ENCODE measurements around the gene PLCD3. TPM values are rescaled to one million over a fixed set of nuclear protein-coding genes. Genes with fewer than 3 reads are reported as not detected.

PLCD3 gene
- total and polyA plus RNA-seq, 9 of the 15 experiments (the other 6 are each of a cell fraction or from before 2014, with no cell fraction given), result 0.20 to 22.6 (median 7.5) TPM

DNA sequence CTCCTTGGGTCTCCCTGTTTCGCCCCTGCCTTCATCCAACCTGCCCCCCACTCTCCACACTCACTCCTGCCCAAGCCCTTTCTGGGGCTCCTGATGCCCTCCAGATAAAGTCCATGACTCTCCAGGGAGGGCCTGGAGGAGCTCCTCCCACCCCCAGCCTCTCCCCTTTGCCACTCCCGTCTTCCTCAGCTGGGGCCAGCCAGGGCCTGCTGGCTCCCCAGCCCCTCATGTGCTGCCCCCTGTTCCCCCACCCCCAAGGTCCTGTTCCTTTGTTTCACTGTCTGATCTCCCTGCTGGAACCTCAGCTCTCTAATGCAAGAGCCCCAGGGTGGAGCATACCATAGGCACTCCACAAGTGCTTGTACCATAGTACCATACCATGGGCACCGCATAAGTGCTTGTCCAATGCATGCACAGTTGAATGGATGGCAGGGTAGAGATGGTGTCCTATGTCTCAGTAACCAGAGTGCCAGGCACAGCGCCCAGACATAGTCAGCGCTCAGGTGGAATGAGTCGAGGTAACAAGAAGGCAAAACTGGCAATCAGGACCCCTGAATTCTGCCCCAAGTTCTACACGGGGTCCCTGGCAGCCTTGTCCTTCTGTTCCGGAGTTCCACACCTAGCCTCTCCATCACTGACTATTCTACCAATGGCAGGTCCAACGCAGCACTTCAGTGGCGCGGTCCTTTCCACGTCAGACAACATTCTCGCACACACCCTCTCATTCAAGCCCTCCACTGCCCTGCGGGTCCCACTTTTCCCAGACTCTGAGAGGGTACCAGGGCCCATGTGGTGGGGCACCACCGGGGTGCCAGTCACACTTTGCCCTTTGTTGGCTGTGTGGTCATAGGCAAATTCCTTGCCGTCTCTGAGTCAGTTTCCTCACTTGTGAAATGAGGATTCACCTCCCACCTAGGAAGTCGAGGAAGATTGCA lies 1.4 kb downstream of the PLCD3 start:
- peak in 1 of 4 experiments; percentile 17 for DNase-seq (ENCODE audit: extremely low read depth in 1 of 4, low spot score in 3 of 4)
- POLR2A ChIA-PET, result interaction anchor here (5.2 kb wide), 1 partner anchor 19 kb away, joined by 48 read pairs; the partner anchor contains the start of gene HEXIM1
- CTCF ChIA-PET (ENCODE audit: low intra/inter-chr PET ratio), result interaction anchor here (1.1 to 6.2 kb wide), 5 partner anchors 11 to 351 kb away, joined by 3 to 165 read pairs (median 5); no protein-coding TSS in a partner anchor

More for the DNA sequence above, 1.4 kb downstream of the PLCD3 start:
- ATAC-seq, result no peak
- BruUV-seq (replicated peaks), result TSS peak; percentile 61
- H3K79me2 ChIP-seq (ENCODE audit: control insufficient read depth, insufficient read depth, low read length), result peaks cover 2% of the 10 kb centered on the region; the same call in 1 of the 3 replicates
- peak overlapping the region; percentile 95; the same call in 1 of the 2 replicates for H3K4me3 ChIP-seq
- in situ Hi-C loops (cut with MboI), result no loop called here
- intact Hi-C loops (cut with micrococcal nuclease), result loop anchor here (5.0 kb wide), 1 partner anchor 354 kb away; no protein-coding TSS in a partner anchor
- TF ChIP-seq HMG20A (CRISPR knock-in tag; conservative IDR thresholded peaks at IDR 0.05) (no peak), ZNF282 (CRISPR knock-in tag; IDR thresholded peaks at IDR 0.05) (no peak), CBX2 (IDR thresholded peaks at IDR 0.05; ENCODE audit: insufficient read depth, low read length, poor library complexity, severe bottlenecking) (no peak), MYNN (IDR thresholded peaks at IDR 0.05) (no peak), MYNN (CRISPR knock-in tag; IDR thresholded peaks at IDR 0.05) (no peak), ZFP36 (IDR thresholded peaks at IDR 0.05; ENCODE audit: low read depth, low read length, partially characterized antibody) (peak; percentile 29), DPF2 (IDR thresholded peaks at IDR 0.05) (no peak), KDM5B (IDR thresholded peaks at IDR 0.05; ENCODE audit: insufficient replicate concordance, low read depth, low read length) (peak; percentile 4), LCOR (CRISPR knock-in tag; IDR thresholded peaks at IDR 0.05) (no peak), CHCHD3 (CRISPR knock-in tag; IDR thresholded peaks at IDR 0.05) (no peak), KLF10 (CRISPR knock-in tag; IDR thresholded peaks at IDR 0.05) (no peak), NR0B1 (IDR thresholded peaks at IDR 0.05; ENCODE audit: partially characterized antibody) (no peak), ZNF347 (CRISPR knock-in tag; IDR thresholded peaks at IDR 0.05; ENCODE audit: low read depth) (no peak), ZNF140 (CRISPR knock-in tag; IDR thresholded peaks at IDR 0.05) (no peak), ZFPM2 (CRISPR knock-in tag; IDR thresholded peaks at IDR 0.05) (no peak), STAT5A (IDR thresholded peaks at IDR 0.05; ENCODE audit: borderline replicate concordance, low read length) (no peak)
- H3K9me1 ChIP-seq (ENCODE audit: control insufficient read depth, insufficient read depth, low read length), result no peaks in the 10 kb centered on the region
- H3K4me1 ChIP-seq (replicated peaks in 1 of 2; ENCODE audit: control insufficient read depth in 2 of 2, insufficient read depth in 2 of 2, low read length in 2 of 2), result peaks cover 25 to 56% of the 10 kb centered on the region in 2 experiments; a peak in 4 of 5 replicates
- peak overlapping the region; percentile 66 for H3K4me2 ChIP-seq (ENCODE audit: insufficient read depth, low read length)
- no peak for FAIRE-seq
- H3K27me3 ChIP-seq (ENCODE audit: control insufficient read depth in 2 of 2, insufficient read depth in 2 of 2, low read length in 2 of 2), result no peaks in the 10 kb centered on the region
- H3K36me3 ChIP-seq (ENCODE audit: control insufficient read depth, insufficient read depth, low read length), result no peaks in the 10 kb centered on the region
- H3K9me3 ChIP-seq (replicated peaks; ENCODE audit: control insufficient read depth, insufficient read depth, low read depth, low read length), result no peaks in the 10 kb centered on the region; the same call in 1 of the 2 replicates
- no peak overlapping the region for H2AFZ ChIP-seq (ENCODE audit: low read depth, low read length)
- H4K20me1 ChIP-seq (replicated peaks; ENCODE audit: control insufficient read depth, insufficient read depth, low read length), result peaks cover 6% of the 10 kb centered on the region; the same call in 1 of the 2 replicates
- H3K9ac ChIP-seq (ENCODE audit: insufficient read depth in 1 of 2, low read depth in 2 of 2, low read length in 2 of 2), result peak overlapping the region in 1 of 2 experiments; percentile 30; a peak in 2 of 4 replicates
- 58% methylated on average over 17 of the region's 17 CpGs for WGBS (ENCODE audit: insufficient coverage, low coverage, missing lambda C conversion rate)
- H3K27ac ChIP-seq (ENCODE audit: extremely low read depth, low read depth, low read length), result no peak overlapping the region

All from K562 (cell line).